ENCODE measurements around the gene DNER. TPM values are rescaled to one million over a fixed set of nuclear protein-coding genes. Genes with fewer than 3 reads are reported as not detected.

Gene DNER
- total RNA-seq, 1 experiment from 2014 or later, result 0.28 TPM

GRCh38 chr2:229426464-229426863 is 287.9 kb downstream of the DNER start:
- no peak for DNase-seq
- Histone ChIP-seq H3K36me3 (ENCODE audit: low read depth) (no peaks in the 10 kb centered on the region), H3K4me2 (no peak overlapping the region), H3K27ac (no peak overlapping the region), H3K79me2 (ENCODE audit: low read depth) (no peaks in the 10 kb centered on the region), H3K27me3 (ENCODE audit: insufficient read depth, low read depth) (no peaks in the 10 kb centered on the region), H2AFZ (no peak overlapping the region), H3K9me2 (ENCODE audit: insufficient read depth) (no peaks in the 10 kb centered on the region), H3K9me3 (ENCODE audit: insufficient read depth, low read depth) (no peaks in the 10 kb centered on the region), H3K4me1 (replicated peaks; ENCODE audit: insufficient read depth) (no peaks in the 10 kb centered on the region), H3K4me3 (no peak overlapping the region), H3F3A (ENCODE audit: insufficient read depth, low read depth) (no peaks in the 10 kb centered on the region), H4K20me1 (ENCODE audit: insufficient read depth) (no peaks in the 10 kb centered on the region)
- no peak for TF ChIP-seq CTCF (conservative IDR thresholded peaks at IDR 0.05)
- BruUV-seq (replicated peaks), result no TSS peak
- POLR2A ChIA-PET (ENCODE audit: unreplicated experiment), result no interaction called here
- intact Hi-C loops (cut with micrococcal nuclease; ENCODE audit: unreplicated experiment), result no loop called here
- CTCF ChIA-PET, result no interaction called here

GRCh38 chr2:229425598-229425997 is 288.8 kb downstream of the DNER start:
- H3K36me3 ChIP-seq (ENCODE audit: low read depth), result no peaks in the 10 kb centered on the region
- H3K79me2 ChIP-seq (ENCODE audit: low read depth), result no peaks in the 10 kb centered on the region
- intact Hi-C loops (cut with micrococcal nuclease; ENCODE audit: unreplicated experiment), result no loop called here
- H3K4me2 ChIP-seq, result no peak overlapping the region
- no peaks in the 10 kb centered on the region for H3K9me2 ChIP-seq (ENCODE audit: insufficient read depth)
- H3K4me3 ChIP-seq, result no peak overlapping the region
- H3K27ac ChIP-seq, result no peak overlapping the region
- no peak overlapping the region for H2AFZ ChIP-seq
- ChIA-PET POLR2A (ENCODE audit: unreplicated experiment) (no interaction called here), CTCF (no interaction called here)
- no peaks in the 10 kb centered on the region for H3K27me3 ChIP-seq (ENCODE audit: insufficient read depth, low read depth)
- TF ChIP-seq CTCF (conservative IDR thresholded peaks at IDR 0.05), result no peak
- no peaks in the 10 kb centered on the region for H3K4me1 ChIP-seq (replicated peaks; ENCODE audit: insufficient read depth)
- BruUV-seq (replicated peaks), result no TSS peak
- no peaks in the 10 kb centered on the region for H3F3A ChIP-seq (ENCODE audit: insufficient read depth, low read depth)
- H4K20me1 ChIP-seq (ENCODE audit: insufficient read depth), result no peaks in the 10 kb centered on the region
- no peak for DNase-seq
- no peaks in the 10 kb centered on the region for H3K9me3 ChIP-seq (ENCODE audit: insufficient read depth, low read depth)

GRCh38 chr2:229422063-229422462 is 292.3 kb downstream of the DNER start:
- Histone ChIP-seq H4K20me1 (ENCODE audit: insufficient read depth) (no peaks in the 10 kb centered on the region), H2AFZ (no peak overlapping the region), H3K4me1 (replicated peaks; ENCODE audit: insufficient read depth) (no peaks in the 10 kb centered on the region), H3K79me2 (ENCODE audit: low read depth) (no peaks in the 10 kb centered on the region), H3K36me3 (ENCODE audit: low read depth) (no peaks in the 10 kb centered on the region), H3K4me3 (no peak overlapping the region), H3F3A (ENCODE audit: insufficient read depth, low read depth) (no peaks in the 10 kb centered on the region), H3K27me3 (ENCODE audit: insufficient read depth, low read depth) (no peaks in the 10 kb centered on the region), H3K4me2 (no peak overlapping the region), H3K27ac (no peak overlapping the region), H3K9me2 (ENCODE audit: insufficient read depth) (no peaks in the 10 kb centered on the region), H3K9me3 (ENCODE audit: insufficient read depth, low read depth) (no peaks in the 10 kb centered on the region)
- POLR2A ChIA-PET (ENCODE audit: unreplicated experiment), result no interaction called here
- DNase-seq, result no peak
- TF ChIP-seq EZH2 (IDR thresholded peaks at IDR 0.05; ENCODE audit: low read depth) (no peak), CTCF (conservative IDR thresholded peaks at IDR 0.05) (no peak)
- CTCF ChIA-PET, result no interaction called here
- no TSS peak for BruUV-seq (replicated peaks)
- intact Hi-C loops (cut with micrococcal nuclease; ENCODE audit: unreplicated experiment), result no loop called here
